Testis (tissue), 3 donors: ENCODE data around the gene RGS6. TPM values are rescaled to one million over a fixed set of nuclear protein-coding genes. Genes with fewer than 3 reads are reported as not detected.

Experiments
- DNase-seq: peaks from one replicate; pipeline ENCODE4 v3.0.0-alpha.2; 2019
- H3K27ac ChIP-seq, 2 donors: fragments of 200-600 bp; sonication (generic); one replicate each; pipeline ENCODE4 v1.5.1; 2019
- H3K27me3 ChIP-seq: fragments of 200-600 bp; sonication (generic); one replicate; pipeline ENCODE4 v1.5.1; 2019
- H3K36me3 ChIP-seq: fragments of 200-600 bp; sonication (generic); one replicate; pipeline ENCODE4 v1.5.1; 2017; ENCODE audit warnings: low read depth; ENCODE audit errors: missing control alignments
- H3K4me1 ChIP-seq: fragments of 200-600 bp; sonication (generic); one replicate; pipeline ENCODE4 v1.5.1; 2019
- H3K4me3 ChIP-seq, 2 donors: fragments of 200-600 bp; sonication (generic); one replicate each; pipeline ENCODE4 v1.5.1; 2017 to 2019
- H3K9me3 ChIP-seq: fragments of 200-600 bp; sonication (generic); one replicate; pipeline ENCODE4 v1.5.1; 2017
- POLR2A ChIP-seq: fragments of 450-650 bp; IDR thresholded peaks from one replicate; pipeline ENCODE4 v1.6.1; 2017; ENCODE audit warnings: antibody characterized with exemption, mild to moderate bottlenecking, moderate library complexity
- WGBS, 2 donors: methylation state at CpG; one replicate each; pipeline ENCODE4 v1.1.5; 2018; 5-methylcytosine and 5-hydroxymethylcytosine counted together
- intact Hi-C: fragments of 100-400 bp; cut with DNase I; formaldehyde crosslinking; loops from one replicate; pipeline ENCODE4 v1.15.1; 2023; ENCODE audit warnings: low total_unique reads
- polyA plus RNA-seq: library from polyadenylated mRNA; stranded (reverse); fragments of 350-450 nt; fragmentation: Illumina TruSeq; extraction: RNeasy Lipid Tissue Mini Kit (QIAGEN cat#74804); gene quantifications from one replicate; pipeline ENCODE4 v1.2.3, GENCODE V29; 2014; ENCODE audit warnings: low read depth, low replicate concordance; ENCODE audit not compliant: insufficient read depth
- total RNA-seq, 2 donors: library from RNA; depleted of rRNA; stranded (reverse); fragments of >200 nt; gene quantifications; one replicate each; pipeline ENCODE4 v1.2.3, GENCODE V29; 2016
- TF ChIP-seq, protein P1 (sequence below), 3 experiments: fragments of 450-650 bp in 2 of 3; fragments of 200-600 bp in 1 of 3; sonication (generic) in 1 of 3; IDR thresholded peaks; one replicate each; pipeline ENCODE4 v1.5.1; 2016 to 2019; ENCODE audit warnings: antibody characterized with exemption in 3 of 3, mild to moderate bottlenecking in 2 of 3, moderate library complexity in 1 of 3

RGS6 gene
- total and polyA plus RNA-seq, 3 donors from 2014 or later, result 6.3 to 21.3 (median 16.0) TPM

GRCh38 chr14:72369106-72369505, 436.9 kb downstream of the RGS6 start:
- no peaks in the 10 kb centered on the region for H3K36me3 ChIP-seq
- no peaks in the 10 kb centered on the region for H3K27me3 ChIP-seq
- intact Hi-C loops, result no loop called here
- DNase-seq, result no peak
- no peaks in the 10 kb centered on the region for H3K9me3 ChIP-seq
- H3K27ac ChIP-seq, result no peak overlapping the region
- TF ChIP-seq, protein P1, sequence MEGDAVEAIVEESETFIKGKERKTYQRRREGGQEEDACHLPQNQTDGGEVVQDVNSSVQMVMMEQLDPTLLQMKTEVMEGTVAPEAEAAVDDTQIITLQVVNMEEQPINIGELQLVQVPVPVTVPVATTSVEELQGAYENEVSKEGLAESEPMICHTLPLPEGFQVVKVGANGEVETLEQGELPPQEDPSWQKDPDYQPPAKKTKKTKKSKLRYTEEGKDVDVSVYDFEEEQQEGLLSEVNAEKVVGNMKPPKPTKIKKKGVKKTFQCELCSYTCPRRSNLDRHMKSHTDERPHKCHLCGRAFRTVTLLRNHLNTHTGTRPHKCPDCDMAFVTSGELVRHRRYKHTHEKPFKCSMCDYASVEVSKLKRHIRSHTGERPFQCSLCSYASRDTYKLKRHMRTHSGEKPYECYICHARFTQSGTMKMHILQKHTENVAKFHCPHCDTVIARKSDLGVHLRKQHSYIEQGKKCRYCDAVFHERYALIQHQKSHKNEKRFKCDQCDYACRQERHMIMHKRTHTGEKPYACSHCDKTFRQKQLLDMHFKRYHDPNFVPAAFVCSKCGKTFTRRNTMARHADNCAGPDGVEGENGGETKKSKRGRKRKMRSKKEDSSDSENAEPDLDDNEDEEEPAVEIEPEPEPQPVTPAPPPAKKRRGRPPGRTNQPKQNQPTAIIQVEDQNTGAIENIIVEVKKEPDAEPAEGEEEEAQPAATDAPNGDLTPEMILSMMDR (IDR thresholded peaks at IDR 0.05), result no peak
- no peak for TF ChIP-seq POLR2A
- no peaks in the 10 kb centered on the region for H3K4me1 ChIP-seq
- H3K4me3 ChIP-seq, result no peak overlapping the region

GRCh38 chr14:72377016-72377415, 444.8 kb downstream of the RGS6 start:
- WGBS, 2 donors, result 63 to 67% methylated on average over 3 of the region's 3 CpGs
- H3K4me3 ChIP-seq, result no peak overlapping the region
- no peaks in the 10 kb centered on the region for H3K27me3 ChIP-seq
- intact Hi-C loops, result no loop called here
- H3K27ac ChIP-seq, result no peak overlapping the region
- TF ChIP-seq POLR2A, result no peak
- TF ChIP-seq, protein P1 (IDR thresholded peaks at IDR 0.05), result no peak
- H3K9me3 ChIP-seq, result no peaks in the 10 kb centered on the region
- no peaks in the 10 kb centered on the region for H3K36me3 ChIP-seq
- H3K4me1 ChIP-seq, result no peaks in the 10 kb centered on the region
- DNase-seq, result no peak

- Histone ChIP-seq H3K27me3 (no peaks in the 10 kb centered on the region), H3K4me1 (no peaks in the 10 kb centered on the region), H3K27ac (no peak overlapping the region), H3K9me3 (no peaks in the 10 kb centered on the region), H3K36me3 (no peaks in the 10 kb centered on the region), H3K4me3 (no peak overlapping the region)
- 96 to 100% methylated on average over 1 of the region's 1 CpG for WGBS, 2 donors
- DNase-seq, result no peak
- intact Hi-C loops, result no loop called here
- TF ChIP-seq, protein P1 (IDR thresholded peaks at IDR 0.05), result no peak
- no peak for TF ChIP-seq POLR2A
These were observed 448.2 kb downstream of the RGS6 start for GRCh38 chr14:72380456-72380855.

DNA sequence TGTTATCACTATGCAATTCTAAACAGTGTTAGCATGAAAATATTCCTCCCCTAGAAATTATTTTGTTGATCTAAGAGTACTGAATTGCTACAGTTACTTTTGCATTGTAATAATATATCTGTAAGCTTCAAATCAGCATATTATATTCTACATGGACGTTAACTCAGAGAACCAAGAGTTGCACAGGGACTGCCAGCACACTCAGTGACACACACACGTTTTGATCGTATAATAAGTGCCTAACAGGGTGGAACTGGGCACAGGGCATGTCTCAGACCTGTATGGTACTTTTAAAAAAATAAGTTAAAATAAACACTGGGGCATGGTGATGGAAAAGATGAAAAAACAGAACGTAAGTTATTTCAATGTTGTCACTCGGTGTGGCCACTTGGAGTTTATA, 451.6 kb downstream of the RGS6 start:
- TF ChIP-seq, protein P1 (IDR thresholded peaks at IDR 0.05), result no peak
- no peak for TF ChIP-seq POLR2A
- no peak overlapping the region for H3K4me3 ChIP-seq
- no peaks in the 10 kb centered on the region for H3K36me3 ChIP-seq
- H3K4me1 ChIP-seq, result no peaks in the 10 kb centered on the region
- no peak for DNase-seq
- H3K27ac ChIP-seq, result no peak overlapping the region
- no peaks in the 10 kb centered on the region for H3K9me3 ChIP-seq
- WGBS, 2 donors, result 65 to 67% methylated on average over 5 of the region's 5 CpGs
- no peaks in the 10 kb centered on the region for H3K27me3 ChIP-seq
- intact Hi-C loops, result no loop called here

DNA sequence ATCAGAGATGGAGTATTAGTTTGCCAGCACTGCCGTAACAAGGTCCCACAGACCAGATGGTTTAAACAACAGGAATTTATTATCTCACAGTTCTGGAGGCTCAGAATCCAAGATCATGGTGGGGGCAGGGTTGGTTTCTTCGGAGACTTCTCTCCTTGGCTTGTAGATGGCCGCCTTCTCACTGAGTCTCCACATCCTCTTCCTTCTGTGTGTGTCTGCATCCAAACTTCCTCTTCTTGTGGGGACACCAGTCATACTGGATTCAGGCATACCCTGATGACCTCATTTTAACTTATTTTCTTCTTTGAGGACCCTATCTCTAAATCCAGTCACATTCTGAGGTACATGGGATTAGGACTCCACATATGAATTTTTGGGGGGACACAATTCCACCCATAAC, 455.5 kb downstream of the RGS6 start:
- WGBS, 2 donors, result 80 to 91% methylated on average over 3 of the region's 3 CpGs
- Histone ChIP-seq H3K27ac (no peak overlapping the region), H3K9me3 (no peaks in the 10 kb centered on the region), H3K36me3 (no peaks in the 10 kb centered on the region), H3K4me1 (no peaks in the 10 kb centered on the region), H3K27me3 (no peaks in the 10 kb centered on the region), H3K4me3 (no peak overlapping the region)
- DNase-seq, result no peak
- TF ChIP-seq, protein P1 (IDR thresholded peaks at IDR 0.05), result no peak
- TF ChIP-seq POLR2A, result no peak
- intact Hi-C loops, result no loop called here
